Neuronal stem cell (in vitro differentiated cells): ENCODE results near the gene DBI.

ENCODE experiments used
- DNase-seq: peaks from one replicate; pipeline ENCODE4 v3.0.0-alpha.2; 2013; ENCODE audit warnings: low spot score
- H2AFZ ChIP-seq: one replicate; pipeline ENCODE4 v1.6.1; 2013; ENCODE audit warnings: mild to moderate bottlenecking, low read length, inconsistent platforms
- H2AK5ac ChIP-seq: 2 replicates; pipeline ENCODE4 v1.6.1; 2013; ENCODE audit warnings: low read depth, mild to moderate bottlenecking, inconsistent platforms, low read length, moderate library complexity, mixed read lengths
- H2BK120ac ChIP-seq: 2 replicates; pipeline ENCODE4 v1.6.1; 2013; ENCODE audit warnings: low read depth, mild to moderate bottlenecking, inconsistent platforms, low read length, moderate library complexity, mixed read lengths
- H2BK12ac ChIP-seq: one replicate; pipeline ENCODE4 v1.6.1; 2013; ENCODE audit warnings: low read length, inconsistent platforms
- H2BK15ac ChIP-seq: 2 replicates; pipeline ENCODE4 v1.6.1; 2013; ENCODE audit warnings: mild to moderate bottlenecking, low read length, inconsistent platforms, mixed read lengths
- H2BK5ac ChIP-seq: one replicate; pipeline ENCODE4 v1.6.1; 2013; ENCODE audit warnings: inconsistent platforms, mild to moderate bottlenecking, low read length, moderate library complexity
- H3K14ac ChIP-seq: one replicate; pipeline ENCODE4 v1.6.1; 2013; ENCODE audit warnings: low read length, inconsistent platforms
- H3K18ac ChIP-seq: 2 replicates; pipeline ENCODE4 v1.6.1; 2013; ENCODE audit warnings: low read length, inconsistent platforms
- H3K23ac ChIP-seq: 2 replicates; pipeline ENCODE4 v1.6.1; 2013; ENCODE audit warnings: low read depth, mild to moderate bottlenecking, mixed read lengths, low read length, inconsistent platforms; ENCODE audit not compliant: poor library complexity
- H3K27ac ChIP-seq: replicated peaks from 3 replicates; pipeline ENCODE4 v1.5.1; 2013; ENCODE audit warnings: low read length, inconsistent platforms
- H3K27me3 ChIP-seq, 3 experiments: 2 replicates each; pipeline ENCODE4 v1.6.1; 2013; ENCODE audit warnings: low read length in 3 of 3, mild to moderate bottlenecking in 2 of 3, inconsistent platforms in 1 of 3, low read depth in 1 of 3, mixed read lengths in 1 of 3, moderate library complexity in 1 of 3; ENCODE audit not compliant: control insufficient read depth in 3 of 3, insufficient read depth in 3 of 3
- H3K36me3 ChIP-seq, 2 donors: replicated peaks in 1 of 2; 2 replicates each; pipeline ENCODE4 v1.6.1; 2013; ENCODE audit warnings: low read length in 2 of 2; ENCODE audit not compliant: control insufficient read depth in 2 of 2, insufficient read depth in 2 of 2
- H3K4ac ChIP-seq: 2 replicates; pipeline ENCODE4 v1.6.1; 2013; ENCODE audit warnings: inconsistent platforms, mild to moderate bottlenecking, low read length, moderate library complexity
- H3K4me1 ChIP-seq, 2 donors: 1 replicate in 1 of 2; 2 replicates in 1 of 2; pipeline ENCODE4 v1.6.1; 2013; ENCODE audit warnings: low read length in 2 of 2, low read depth in 1 of 2; ENCODE audit not compliant: control insufficient read depth in 2 of 2, insufficient read depth in 1 of 2
- H3K4me2 ChIP-seq: one replicate; pipeline ENCODE4 v1.6.1; 2013; ENCODE audit warnings: mild to moderate bottlenecking, low read length, inconsistent platforms; ENCODE audit not compliant: insufficient read depth, poor library complexity, severe bottlenecking
- H3K4me3 ChIP-seq, 2 donors: 2 replicates each; pipeline ENCODE4 v1.5.1; 2013; ENCODE audit warnings: low read length in 2 of 2, mild to moderate bottlenecking in 2 of 2, inconsistent platforms in 1 of 2, moderate library complexity in 1 of 2
- H3K79me1 ChIP-seq: one replicate; pipeline ENCODE4 v1.6.1; 2013; ENCODE audit warnings: low read depth, mild to moderate bottlenecking, inconsistent platforms, low read length, moderate library complexity
- H3K9ac ChIP-seq: one replicate; pipeline ENCODE4 v1.6.1; 2013; ENCODE audit warnings: mild to moderate bottlenecking, low read depth, low read length, inconsistent platforms; ENCODE audit not compliant: poor library complexity
- H3K9me3 ChIP-seq, 2 donors: replicated peaks in 1 of 2; 2 replicates each; pipeline versions ENCODE3 to v1.6.1; 2013; ENCODE audit warnings: low read length in 2 of 2, mild to moderate bottlenecking in 2 of 2, inconsistent platforms in 1 of 2, low read depth in 1 of 2, mixed read lengths in 1 of 2, moderate library complexity in 1 of 2; ENCODE audit not compliant: control insufficient read depth in 2 of 2, insufficient read depth in 1 of 2
- H4K8ac ChIP-seq: one replicate; pipeline ENCODE4 v1.6.1; 2013; ENCODE audit warnings: low read depth, mild to moderate bottlenecking, inconsistent platforms, low read length, moderate library complexity
- H4K91ac ChIP-seq: one replicate; pipeline ENCODE4 v1.6.1; 2013; ENCODE audit warnings: low read length, low read depth, mild to moderate bottlenecking, inconsistent platforms; ENCODE audit not compliant: poor library complexity
- WGBS, 2 donors: extraction: QIAGEN DNeasy Blood & Tissue Kit; methylation state at CpG; one replicate each; pipeline ENCODE4 v1.1.7; 2013; ENCODE audit warnings: missing lambda C conversion rate in 2 of 2, mixed read lengths in 1 of 2; ENCODE audit not compliant: insufficient read length in 2 of 2, insufficient replicate concordance in 1 of 2; ENCODE audit errors: extremely low coverage in 2 of 2; 5-methylcytosine and 5-hydroxymethylcytosine counted together

The DBI gene

DNA sequence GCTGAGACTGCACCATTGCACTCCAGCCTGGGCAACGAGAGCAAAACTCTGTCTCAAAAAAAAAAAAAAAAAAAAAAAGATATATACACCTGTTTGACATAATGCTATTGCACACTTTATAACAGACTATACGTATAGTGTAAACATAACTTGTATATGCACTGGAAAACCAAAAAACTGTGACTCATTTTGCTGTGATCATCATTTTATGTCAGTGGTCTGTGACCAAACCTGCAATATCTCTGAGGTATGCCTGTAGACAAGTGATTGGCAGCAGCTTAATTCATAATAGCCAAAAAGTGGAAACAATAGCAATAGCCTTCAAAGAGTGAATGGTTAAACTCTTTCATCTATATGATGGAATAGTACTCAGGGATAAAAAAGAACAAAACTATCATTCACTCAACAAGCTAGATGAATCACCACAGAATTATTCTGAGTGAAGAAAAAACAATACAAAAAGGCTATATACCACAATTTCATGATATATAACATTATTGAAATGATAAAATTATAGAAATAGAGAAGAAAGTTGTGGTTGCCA, 6.3 kb upstream of the DBI start:
- H2BK15ac ChIP-seq: no peak overlapping the region
- H2BK5ac ChIP-seq: no peak overlapping the region
- H2BK12ac ChIP-seq: no peak overlapping the region
- no peaks in the 10 kb centered on the region for H3K79me1 ChIP-seq
- no peaks in the 10 kb centered on the region for H3K9me3 ChIP-seq
- H3K36me3 ChIP-seq: no peaks in the 10 kb centered on the region
- H2AFZ ChIP-seq: no peak overlapping the region
- peaks cover 1 to 2% of the 10 kb centered on the region in 2 donors for H3K4me1 ChIP-seq
- no peak for DNase-seq
- no peak overlapping the region for H2BK120ac ChIP-seq
- no peaks in the 10 kb centered on the region for H3K27me3 ChIP-seq
- H3K23ac ChIP-seq: no peak overlapping the region
- no peak overlapping the region for H3K9ac ChIP-seq
- no peak overlapping the region for H3K4ac ChIP-seq
- no peak overlapping the region for H3K14ac ChIP-seq
- no peak overlapping the region for H3K4me2 ChIP-seq
- H4K8ac ChIP-seq: no peak overlapping the region
- no peak overlapping the region for H3K4me3 ChIP-seq
- no CpG with 5 or more reads among the region's 2 CpGs for WGBS, 2 donors
- H3K18ac ChIP-seq: no peak overlapping the region
- no peak overlapping the region for H2AK5ac ChIP-seq
- no peak overlapping the region for H4K91ac ChIP-seq
- no peak overlapping the region for H3K27ac ChIP-seq

DNA sequence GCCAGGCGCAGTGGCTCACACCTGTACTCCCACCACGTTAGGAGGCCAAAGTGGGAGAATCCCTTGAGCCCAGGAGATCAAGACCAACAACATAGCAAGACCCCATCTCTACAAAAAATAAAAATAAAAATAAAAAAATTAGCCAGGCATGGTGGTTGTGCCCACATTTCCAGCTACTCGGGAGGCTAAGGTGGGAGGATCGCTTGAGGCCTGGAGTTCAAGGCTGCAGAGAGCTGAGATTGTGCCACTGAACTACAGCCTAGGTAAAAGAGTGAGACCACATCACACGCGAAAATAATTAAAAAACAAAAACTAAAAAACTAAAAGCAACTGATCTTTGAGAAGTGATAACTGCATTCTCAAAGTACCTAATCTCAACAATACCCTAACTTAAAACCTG, 2.0 kb upstream of the DBI start:
- Histone ChIP-seq H2BK15ac (no peak overlapping the region), H3K18ac (no peak overlapping the region), H2AK5ac (no peak overlapping the region), H3K23ac (no peak overlapping the region), H4K91ac (no peak overlapping the region), H3K4me2 (no peak overlapping the region), H3K9ac (no peak overlapping the region), H2BK12ac (no peak overlapping the region), H3K4me1 (peaks cover 8 to 9% of the 10 kb centered on the region in 2 donors), H3K79me1 (peaks cover 9% of the 10 kb centered on the region), H3K4me3 (peak overlapping the region in 1 of 2 donors; percentile 85), H3K4ac (no peak overlapping the region), H3K9me3 (no peaks in the 10 kb centered on the region), H3K36me3 (peaks cover 13 to 19% of the 10 kb centered on the region in 2 donors), H2BK120ac (no peak overlapping the region), H3K27ac (no peak overlapping the region), H3K14ac (no peak overlapping the region), H2AFZ (no peak overlapping the region), H2BK5ac (no peak overlapping the region), H3K27me3 (no peaks in the 10 kb centered on the region), H4K8ac (no peak overlapping the region)
- WGBS, 2 donors: no CpG with 5 or more reads among the region's 6 CpGs
- DNase-seq: no peak

DNA sequence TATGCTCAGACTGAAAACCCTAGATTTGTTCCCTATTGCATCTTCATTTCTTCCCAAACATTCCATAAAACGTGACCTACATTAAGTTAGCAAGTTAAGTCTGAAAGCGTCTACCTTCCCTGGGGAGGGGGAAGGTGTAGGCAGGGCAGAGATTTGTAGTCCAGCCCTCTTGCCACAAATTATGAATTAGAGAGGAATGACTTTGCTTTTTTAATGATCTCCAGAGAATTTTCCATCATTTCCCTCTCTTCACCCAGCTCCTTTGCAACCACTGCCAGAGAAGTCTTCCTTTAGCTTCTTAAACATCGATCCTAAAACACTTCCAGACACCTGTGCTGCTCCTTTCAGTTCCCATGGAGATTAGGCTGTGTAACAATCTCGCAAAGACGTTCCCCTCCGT, 1.3 kb upstream of the DBI start:
- H3K23ac ChIP-seq: no peak overlapping the region
- no peak overlapping the region for H4K91ac ChIP-seq
- H4K8ac ChIP-seq: no peak overlapping the region
- no peak overlapping the region for H2BK120ac ChIP-seq
- no peak for DNase-seq
- H3K79me1 ChIP-seq: peaks cover 9% of the 10 kb centered on the region
- no peak overlapping the region for H2BK12ac ChIP-seq
- no CpG with 5 or more reads among the region's 6 CpGs for WGBS, 2 donors
- no peak overlapping the region for H3K18ac ChIP-seq
- peaks cover 15 to 25% of the 10 kb centered on the region in 2 donors for H3K36me3 ChIP-seq
- H3K4me1 ChIP-seq: peaks cover 8 to 9% of the 10 kb centered on the region in 2 donors
- no peak overlapping the region for H2AK5ac ChIP-seq
- no peak overlapping the region for H3K9ac ChIP-seq
- H2AFZ ChIP-seq: no peak overlapping the region
- H3K4me3 ChIP-seq: peak overlapping the region; percentile 63 to 85
- no peak overlapping the region for H2BK5ac ChIP-seq
- no peak overlapping the region for H3K27ac ChIP-seq
- H3K4ac ChIP-seq: no peak overlapping the region
- no peak overlapping the region for H2BK15ac ChIP-seq
- H3K14ac ChIP-seq: no peak overlapping the region
- H3K9me3 ChIP-seq: no peaks in the 10 kb centered on the region
- no peaks in the 10 kb centered on the region for H3K27me3 ChIP-seq
- H3K4me2 ChIP-seq: peak overlapping the region; percentile 66

DNA sequence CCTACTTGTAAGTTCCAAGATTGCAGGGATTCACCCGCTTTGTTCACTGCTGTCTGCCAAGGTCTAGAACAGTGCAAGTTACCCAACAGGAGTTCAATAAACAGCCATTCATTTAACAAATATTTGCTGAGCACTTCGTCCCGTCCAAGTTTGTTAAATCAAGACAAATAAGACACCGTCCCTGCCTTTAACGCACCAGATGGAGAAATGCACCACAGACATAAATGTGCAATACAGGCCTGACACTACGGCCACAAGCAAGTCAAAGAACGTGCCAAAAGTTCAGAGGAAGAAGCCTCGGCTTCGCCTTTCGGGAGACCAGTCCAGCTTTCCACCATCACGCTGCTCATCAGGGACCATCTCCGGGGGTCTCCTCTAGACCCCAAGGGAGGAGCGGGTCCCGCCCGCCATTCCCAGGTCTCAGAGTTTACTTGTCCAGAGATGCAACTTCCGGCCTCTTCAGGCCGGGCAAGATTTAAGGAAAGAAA, 572 bp upstream of the DBI start:
- WGBS, 2 donors: no CpG with 5 or more reads among the region's 17 CpGs
- Histone ChIP-seq H2AFZ (peak overlapping the region; percentile 94), H3K18ac (peak overlapping the region; percentile 68), H3K27me3 (no peaks in the 10 kb centered on the region), H3K4me1 (peaks cover 8 to 9% of the 10 kb centered on the region in 2 donors), H4K8ac (no peak overlapping the region), H3K9ac (peak overlapping the region; percentile 85), H2BK12ac (no peak overlapping the region), H3K9me3 (no peaks in the 10 kb centered on the region), H2BK15ac (no peak overlapping the region), H3K36me3 (peaks cover 23 to 33% of the 10 kb centered on the region in 2 donors), H2BK5ac (no peak overlapping the region), H3K79me1 (peaks cover 9% of the 10 kb centered on the region), H3K27ac (no peak overlapping the region), H3K4me3 (peak overlapping the region; percentile 85 to 90), H3K4ac (no peak overlapping the region), H3K4me2 (peak overlapping the region; percentile 66), H3K14ac (no peak overlapping the region), H2BK120ac (no peak overlapping the region), H3K23ac (no peak overlapping the region), H2AK5ac (no peak overlapping the region), H4K91ac (no peak overlapping the region)
- DNase-seq: no peak
